HG02973 (cell line): ENCODE data around the gene CLEC3B.

Experiments
- ATAC-seq: cut with Tn5 transposase; IDR thresholded peaks from one replicate; pipeline ENCODE4 v1.9.1; 2021; ENCODE audit warnings: moderate library complexity; ENCODE audit not compliant: unreplicated experiment

Gene CLEC3B

DNA sequence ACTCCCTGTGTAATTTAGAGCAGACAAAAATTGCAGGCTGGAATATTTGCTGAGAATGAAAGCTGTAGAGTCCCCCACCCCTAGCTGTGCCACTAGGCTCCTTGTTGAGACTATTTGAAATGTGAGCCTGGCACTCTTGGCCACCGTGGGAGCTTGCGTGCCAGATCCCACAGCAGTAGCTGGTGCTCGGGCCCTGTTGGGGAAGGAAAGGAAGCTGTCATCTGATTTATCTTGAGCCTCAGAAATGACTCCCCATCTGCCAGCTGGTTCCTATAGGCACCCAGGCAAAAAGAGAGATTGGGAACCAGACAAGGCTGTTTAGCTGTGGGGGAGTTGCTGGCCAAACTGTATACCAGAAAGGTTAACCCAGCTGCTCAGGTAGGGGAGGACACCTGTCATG is 23.4 kb upstream of the CLEC3B start:
- no peak for ATAC-seq

DNA sequence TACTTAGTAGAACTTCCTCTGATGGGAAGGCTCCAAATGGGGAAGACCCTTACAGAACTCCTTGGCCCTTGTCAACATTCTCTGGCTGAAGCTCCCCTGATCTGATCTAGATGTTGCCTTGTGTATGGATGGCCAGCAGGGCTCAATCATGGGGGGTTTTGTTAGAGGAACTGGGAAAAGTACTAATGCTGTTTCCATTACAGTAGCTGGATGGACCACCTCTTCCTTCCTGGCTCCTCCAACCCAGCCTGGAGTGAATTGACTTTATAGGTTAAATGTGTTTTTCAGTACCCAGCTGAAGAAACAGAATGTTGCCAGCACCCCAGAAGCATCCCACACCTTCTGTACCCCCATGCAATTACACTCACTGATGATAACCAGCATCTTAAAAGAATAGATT is 22.7 kb upstream of the CLEC3B start:
- no peak for ATAC-seq

DNA sequence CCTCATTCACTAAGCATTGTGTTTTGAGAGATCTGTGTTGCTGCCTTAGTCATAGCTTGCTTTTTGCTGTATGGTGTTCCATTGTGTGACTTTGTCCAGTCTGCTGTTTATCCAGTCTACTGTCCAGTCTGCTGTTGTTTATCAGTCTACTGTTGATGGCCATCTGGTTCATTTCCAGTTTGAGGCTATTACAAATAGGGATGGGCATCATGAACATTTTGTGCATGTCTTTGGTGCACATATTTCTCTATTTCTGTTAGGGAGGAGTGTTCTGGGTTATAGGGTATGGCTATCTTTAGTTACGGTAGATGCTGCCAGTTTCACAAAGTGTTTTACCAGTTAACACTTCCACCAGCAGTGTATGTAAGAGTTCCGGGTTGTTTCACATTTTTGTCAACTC is 22.2 kb upstream of the CLEC3B start:
- no peak for ATAC-seq

DNA sequence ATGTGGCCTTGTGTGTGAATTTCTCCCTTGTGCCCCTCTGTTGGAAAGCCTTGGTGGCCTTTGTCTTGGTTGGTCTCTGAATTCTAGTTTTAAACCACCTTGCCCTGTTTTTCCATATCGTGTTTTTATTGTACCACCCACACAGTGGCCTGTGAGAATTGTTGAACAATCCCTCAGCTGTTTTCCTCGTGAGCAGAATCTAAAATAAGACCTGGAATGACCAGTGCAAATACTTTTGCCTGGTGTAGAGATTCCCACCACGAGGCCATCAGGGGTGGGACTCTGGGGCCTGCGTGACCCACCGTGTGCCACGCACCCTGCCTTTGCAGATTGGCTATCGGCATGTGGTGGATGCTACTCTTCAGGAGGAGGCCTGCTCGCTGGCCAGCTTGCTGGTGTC is 19.0 kb upstream of the CLEC3B start:
- no peak for ATAC-seq

DNA sequence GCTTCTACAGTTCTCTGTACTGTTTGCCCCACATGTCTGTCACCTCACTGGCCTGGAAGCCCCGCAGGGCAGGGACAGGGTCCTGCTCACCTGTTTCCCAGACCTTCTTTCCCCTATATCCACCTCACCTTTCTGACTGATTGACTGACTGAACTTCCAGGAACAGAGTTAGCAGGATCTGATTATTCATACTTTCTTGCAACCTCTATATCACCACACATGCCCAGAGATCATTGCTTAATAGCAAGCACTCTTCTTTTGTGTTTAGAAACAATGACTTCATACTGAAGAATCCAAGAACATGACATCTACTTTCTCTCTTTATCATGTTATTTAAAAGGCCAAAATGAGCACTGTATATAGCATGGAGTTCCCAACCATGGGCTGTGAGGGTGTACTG is 18.0 kb upstream of the CLEC3B start:
- no peak for ATAC-seq

DNA sequence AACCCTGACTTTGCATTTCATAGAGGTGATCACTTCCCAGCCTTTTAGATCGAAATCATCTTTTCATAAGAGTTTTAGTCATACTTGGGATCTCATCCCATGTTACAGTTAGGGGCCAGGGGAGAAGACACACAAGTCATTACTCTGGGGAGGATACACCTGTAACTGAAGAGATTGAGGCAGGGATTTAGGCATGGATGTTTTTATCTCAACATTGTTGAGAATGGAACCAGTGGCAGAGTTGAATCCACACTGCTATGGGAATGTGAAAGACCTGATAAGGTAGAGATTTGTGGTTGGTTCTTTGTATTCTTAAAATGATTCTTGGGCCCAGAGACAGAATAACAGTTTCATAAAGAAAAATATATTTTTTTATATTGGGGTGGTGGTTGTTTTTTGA is 16.2 kb upstream of the CLEC3B start:
- no peak for ATAC-seq

DNA sequence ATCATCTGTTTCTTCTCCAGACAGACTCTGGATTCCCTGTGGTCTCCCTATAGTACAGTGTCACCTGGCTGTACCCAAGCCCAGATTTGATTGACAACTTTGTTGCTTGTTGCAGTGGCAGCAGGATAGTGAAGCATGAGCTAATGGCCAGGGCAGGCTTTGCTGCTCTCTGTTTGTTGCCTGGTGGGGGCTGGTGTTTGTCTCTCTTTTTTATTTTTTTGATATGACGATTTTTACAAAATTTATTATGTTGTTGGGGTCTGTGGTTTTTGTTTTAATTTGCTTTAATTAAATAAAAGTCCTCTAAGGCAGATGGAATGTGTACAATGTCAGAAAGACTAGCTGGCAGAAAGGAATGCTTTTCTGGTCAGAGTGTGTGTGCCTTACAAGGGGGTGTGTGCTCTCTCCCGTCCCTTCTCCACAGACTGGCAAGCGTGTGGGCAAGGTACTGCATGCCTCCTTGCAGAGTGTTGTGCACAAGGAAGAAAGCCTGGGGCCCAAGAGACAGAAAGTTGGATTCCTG is 15.2 kb upstream of the CLEC3B start:
- no peak for ATAC-seq

DNA sequence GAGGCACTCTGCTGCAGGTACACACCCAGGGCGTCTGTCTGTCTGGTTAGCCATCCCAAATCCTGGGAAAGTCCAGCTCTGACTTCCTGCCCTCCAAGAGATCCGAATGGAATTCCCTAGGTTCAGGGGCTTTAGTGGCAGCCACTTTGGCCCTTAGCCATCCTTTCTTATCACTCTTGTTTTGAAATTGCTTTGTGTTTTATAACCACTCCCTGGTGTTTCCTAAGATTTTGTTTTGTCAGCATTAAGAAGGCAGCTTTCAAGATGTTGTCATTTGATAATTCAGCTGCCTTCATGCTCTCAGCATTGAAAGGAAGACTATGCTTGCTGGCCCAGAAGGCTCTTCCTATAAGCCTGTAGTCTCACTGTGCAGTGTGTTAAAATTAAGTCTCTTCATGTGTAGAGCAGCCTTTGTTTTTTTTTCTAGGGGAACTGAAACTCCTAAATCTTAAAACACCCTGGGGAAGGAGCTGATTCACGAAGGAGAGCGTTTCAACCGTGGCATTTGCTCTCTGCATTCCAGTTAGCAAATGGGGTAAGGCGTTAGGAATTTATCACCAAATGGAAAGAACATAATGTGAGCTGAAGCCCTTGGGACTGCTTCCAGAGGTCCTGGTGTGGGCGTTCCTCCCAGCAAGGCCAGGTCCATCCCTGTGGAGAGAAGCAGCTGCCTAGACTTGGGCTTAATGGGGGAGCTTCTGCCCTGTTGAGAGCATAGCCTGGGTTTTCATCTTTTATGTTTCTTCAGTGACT is 14.2 kb upstream of the CLEC3B start:
- no peak for ATAC-seq

DNA sequence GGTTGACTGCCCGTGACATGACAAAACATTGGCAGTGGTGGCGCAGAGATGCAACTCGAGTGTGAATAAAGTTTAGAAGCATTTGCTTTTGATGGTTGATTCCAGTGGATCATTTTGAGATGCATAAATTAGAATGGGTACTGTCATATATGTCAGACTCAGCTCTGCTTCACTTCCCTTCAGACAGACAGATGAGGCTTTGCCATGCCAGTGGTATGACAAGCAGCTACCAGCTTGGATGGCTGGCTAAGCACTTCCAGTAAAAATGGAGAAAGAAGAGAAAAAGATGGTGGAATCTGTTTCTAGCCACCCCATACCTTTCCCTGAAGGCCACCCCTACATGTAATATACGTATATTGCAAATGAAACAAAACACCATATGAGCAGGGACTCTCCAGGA is 13.5 kb upstream of the CLEC3B start:
- no peak for ATAC-seq

DNA sequence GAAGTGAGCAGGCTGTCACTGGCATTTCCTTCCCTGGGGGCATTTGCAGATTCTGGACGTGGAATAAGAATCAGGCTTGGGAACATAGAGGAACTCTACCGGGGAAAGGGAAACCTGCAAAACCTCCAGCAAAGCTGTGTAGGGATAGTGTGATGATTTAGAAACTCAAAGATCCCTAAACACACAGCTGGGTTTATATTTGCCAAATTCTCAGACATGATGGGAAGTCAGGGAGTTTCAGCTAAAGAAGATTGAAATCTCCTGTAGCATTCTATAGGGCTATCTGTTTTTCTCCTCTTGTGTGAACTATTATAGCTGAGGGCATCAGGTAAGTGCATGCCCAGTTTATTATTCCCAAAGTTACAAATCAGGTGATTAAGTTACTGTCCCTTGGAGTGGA is 9.2 kb upstream of the CLEC3B start:
- ATAC-seq, result no peak

DNA sequence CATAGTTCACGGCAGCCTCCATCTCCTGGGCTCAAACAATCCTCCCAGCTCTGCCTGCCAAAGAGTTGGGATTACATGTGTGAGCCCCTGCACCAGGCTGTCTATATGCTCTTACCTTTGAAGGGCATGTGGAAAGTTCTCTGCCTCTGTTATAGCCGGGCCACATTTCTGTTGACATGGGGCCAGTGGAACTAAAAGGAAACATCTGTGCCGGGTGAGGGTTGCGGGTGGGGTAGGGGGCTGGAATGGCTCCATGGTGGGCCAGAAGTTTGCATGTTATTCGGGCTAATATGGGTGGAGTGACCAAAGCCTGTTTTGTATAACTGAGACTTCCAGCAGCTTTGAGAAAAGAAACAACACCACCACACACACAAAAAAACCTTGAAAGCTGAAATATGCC is 8.3 kb upstream of the CLEC3B start:
- no peak for ATAC-seq

DNA sequence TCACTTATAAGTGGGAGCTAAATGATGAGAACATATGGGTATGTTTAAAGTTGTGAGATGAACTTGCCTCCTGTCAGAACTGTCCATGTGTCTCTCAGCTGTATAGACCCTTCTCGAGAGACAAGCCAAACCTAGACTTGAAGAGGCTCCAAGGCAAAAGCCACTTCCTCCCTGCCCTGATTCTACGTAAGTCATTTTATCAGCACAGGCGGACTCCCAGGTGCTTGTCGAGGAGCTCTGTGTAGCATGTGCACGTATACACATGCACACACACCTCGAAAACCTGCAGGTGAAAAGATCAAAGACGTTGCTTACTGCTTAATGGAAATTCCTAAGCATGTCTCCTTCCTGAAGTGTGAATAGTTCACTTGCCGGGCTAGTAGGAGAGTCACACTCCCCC is 5.6 kb upstream of the CLEC3B start:
- ATAC-seq, result no peak

DNA sequence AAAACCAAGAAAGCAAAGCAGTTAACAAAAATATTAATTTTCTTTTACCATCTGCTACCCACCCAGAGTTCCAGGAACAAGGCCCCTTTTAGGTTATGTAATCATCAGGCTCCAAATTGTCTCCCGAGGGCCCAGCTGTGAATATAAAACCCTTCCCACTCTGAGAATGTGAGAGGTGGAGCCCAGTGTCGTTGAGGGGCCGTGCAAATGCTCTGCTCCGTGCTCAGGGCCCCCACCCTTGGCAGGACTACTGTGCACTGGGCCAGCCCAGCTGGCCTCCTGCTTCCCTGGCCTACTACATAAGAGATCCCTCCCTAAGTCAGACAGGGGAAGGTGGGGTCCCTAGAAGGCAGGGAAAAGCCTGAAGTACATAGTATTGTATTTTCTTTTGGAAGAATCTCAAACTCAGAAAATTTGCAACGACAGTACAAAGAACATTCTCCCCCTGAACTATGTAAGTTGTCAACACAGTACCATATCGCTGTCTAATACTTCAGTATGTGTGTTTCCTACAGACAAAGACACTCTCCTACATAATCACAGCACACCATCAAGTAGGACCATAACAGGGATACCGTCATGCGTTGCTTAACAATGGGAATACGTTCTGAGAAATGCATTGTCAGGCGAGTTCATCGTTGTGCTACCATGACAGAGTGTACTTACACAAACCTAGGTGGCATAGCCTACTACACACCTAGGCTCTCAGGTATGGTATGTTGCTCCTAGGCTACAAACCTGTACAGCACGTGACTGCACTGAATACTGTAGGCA is 4.4 kb upstream of the CLEC3B start:
- ATAC-seq, result no peak

DNA sequence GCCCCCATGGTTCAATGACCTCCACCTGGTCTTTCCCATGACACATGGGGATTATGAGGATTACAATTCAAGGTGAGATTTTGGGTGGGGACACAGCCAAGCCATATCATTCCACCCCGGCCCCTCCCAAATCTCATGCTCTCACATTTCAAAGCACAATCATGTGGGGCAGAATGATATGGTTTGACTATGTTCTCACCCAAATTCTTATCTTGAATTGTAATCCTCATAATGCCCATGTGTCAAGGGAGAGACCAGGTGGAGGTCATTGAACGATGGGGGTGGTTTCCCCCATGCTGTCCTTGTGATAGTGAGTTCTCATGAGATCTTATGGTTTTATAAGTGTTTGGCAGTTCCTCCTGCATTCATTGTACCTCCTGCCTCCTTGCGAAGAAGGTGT is 2.4 kb upstream of the CLEC3B start:
- no peak for ATAC-seq

DNA sequence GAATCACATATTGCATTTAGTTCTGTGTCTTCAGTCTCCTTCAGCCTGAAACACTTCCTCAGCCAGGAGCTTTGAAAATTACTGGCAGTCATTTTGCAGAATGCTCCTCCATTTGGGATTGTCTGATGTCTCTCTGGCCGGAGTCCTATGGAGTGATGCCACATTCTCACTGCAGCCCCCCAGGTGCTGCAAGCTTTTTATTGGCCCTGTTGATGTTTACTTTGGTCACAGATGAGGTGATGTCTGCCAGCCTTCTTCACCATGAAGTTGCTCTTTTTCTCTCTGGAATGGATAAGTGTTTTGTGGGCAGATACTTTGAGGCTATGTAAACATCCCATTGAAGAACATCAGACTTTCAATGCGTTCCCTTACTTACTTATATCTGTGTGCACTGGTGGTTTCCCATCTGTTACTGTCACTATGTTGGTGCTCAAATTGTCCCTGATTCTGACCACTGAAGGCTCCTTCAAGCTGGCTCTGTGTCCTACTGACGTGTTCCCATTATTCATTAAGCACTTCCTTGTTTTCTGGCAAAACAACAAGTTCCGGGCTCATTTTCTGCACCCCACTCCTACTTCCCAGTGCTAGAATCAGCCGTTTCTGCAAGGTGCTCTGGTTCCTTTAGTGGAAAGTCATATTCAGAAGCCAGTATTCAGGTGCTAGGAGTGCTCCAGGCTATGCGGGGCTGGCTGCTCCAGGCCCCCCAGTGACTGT is 1.4 kb upstream of the CLEC3B start:
- no peak for ATAC-seq

DNA sequence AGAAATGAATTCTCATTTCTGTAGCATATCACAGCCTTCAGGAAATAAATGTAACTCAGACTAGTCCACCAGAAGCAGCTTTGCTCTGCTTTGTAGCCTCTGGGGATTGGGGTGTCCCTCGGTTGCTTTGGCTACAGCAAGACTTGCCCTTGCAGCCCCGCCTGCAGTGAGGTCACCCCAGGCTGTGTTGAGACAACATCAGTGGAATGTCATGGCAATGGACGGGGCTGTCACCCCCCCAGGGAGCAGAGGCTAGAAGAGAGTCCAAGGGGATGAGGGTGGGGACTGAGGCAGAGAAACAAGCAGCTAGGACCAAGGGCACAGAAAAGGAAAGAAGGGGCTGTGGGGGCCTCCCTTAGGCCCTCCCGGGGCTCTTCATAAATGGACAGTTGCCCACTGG is 854 bp downstream of the CLEC3B start:
- no peak for ATAC-seq

DNA sequence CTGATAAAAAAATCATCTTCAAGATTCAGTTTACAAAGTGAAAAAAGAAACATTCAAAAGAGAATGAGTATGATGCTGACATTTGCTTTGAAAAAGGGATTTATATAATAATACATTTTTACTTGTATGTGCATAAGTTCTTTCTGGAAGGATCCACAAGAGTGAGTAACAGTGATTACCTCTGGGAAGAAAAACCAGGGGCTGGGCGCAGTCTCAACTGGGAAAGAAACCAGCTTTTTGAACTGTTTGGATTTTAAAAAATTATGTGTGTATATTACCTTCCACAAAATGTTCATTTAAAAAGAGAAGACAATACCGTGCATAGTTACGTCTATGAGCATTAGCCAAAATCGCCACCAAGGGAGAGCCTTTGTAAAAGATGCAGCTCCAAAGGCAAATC is 1.3 kb downstream of the CLEC3B start:
- ATAC-seq, result no peak

DNA sequence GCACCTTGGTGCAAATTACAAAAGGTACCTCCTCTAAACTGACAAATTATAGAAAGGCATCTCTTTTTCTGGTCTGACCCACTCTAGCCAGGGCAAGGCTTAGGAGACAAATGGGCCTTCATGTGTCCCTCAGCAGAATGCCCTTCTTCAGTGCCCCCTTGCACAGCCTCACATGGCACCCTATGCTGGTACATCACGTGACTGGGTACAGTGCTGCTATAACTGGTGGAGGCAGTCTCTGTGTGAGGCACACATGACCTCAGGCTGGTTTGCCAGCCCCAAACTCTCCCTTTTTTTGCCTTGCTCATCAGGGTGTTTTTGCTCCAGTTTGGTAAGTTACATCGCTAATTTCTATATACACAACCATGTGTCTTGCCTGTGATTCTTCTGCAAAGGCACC is 3.1 kb downstream of the CLEC3B start:
- no peak for ATAC-seq

DNA sequence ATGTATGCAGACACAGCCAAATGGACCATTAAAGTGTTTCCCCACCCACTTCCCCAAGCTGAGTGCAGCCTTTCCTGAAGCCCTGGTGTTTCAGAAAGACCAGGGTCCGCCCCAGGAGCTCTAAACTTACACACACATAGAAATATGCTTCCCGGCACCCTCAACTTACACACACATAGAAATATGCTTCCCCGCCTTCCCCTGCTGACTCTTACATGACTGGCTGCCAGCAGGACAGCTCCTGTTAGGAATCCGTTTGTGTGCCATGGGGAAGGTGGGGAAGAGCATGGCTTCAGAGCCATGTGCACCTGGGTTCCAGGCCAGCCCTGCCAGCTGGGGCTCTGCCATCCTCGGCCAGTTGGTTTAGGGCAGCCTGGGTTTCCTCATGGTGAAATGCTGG is 3.6 kb downstream of the CLEC3B start:
- no peak for ATAC-seq

DNA sequence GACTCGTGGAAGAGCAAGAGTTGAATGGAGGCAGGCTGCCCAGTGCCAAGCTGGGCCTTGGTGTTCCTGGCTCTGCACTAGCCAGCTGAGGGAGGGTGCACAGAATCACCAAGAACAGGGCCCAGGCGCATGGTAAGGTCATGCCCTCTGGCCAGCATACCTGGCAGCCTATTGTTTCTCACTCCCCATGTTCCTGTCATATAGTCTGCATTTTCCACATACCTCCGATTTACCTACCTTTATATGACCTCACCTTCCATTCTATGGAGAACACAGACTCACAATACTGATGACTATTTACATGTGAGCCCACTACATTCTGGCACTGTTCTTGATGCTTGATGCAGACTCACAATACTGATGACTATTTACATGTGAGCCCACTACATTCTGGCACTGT is 5.4 kb downstream of the CLEC3B start:
- ATAC-seq, result no peak

DNA sequence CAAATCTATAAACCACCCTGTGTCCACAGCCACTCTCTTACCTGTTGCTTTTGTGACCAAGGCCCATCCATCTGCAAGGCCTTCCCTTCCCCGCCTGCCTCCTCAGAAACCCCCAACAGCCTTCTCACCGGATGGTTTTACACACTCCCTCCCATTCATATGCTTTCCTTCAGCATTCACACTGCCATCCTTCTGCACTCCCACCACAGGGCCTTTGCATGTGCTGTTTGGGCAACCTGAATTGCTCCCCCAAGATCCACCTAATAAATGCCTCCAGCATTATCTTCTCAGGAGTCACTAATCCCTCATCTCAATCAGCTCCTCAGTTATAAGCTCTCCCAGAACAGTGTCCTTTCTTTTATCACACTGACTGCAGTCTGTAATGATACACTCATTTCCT is 6.0 kb downstream of the CLEC3B start:
- no peak for ATAC-seq

DNA sequence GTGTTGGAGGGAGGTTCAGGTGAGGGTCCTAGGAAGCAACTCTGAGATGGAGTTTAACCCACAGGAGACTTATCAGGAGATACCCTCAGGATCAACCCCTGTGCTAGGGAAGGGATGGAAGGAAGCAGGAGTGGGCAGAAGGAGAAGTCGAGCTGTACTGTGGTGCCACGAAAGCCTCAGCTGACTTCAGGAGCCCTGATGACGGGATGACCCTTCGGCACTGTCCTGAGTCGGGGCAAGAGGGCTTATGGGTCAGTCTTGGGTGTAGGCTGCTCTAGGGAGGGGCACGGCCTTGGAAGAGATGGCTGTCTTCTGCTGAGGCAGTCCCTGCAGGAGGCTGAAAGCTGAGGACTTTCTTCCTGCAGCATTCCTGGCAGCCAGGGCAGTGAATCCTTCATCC is 7.7 kb downstream of the CLEC3B start:
- ATAC-seq, result no peak
